OCI-LY7 (cell line): ENCODE data around the gene ACER3. TPM values are rescaled to one million over a fixed set of nuclear protein-coding genes. Genes with fewer than 3 reads are reported as not detected.
A peak's percentile ranks its signal among the peaks of the same experiment; 100 is the strongest.

Experiments
- Bru-seq: library from RNA; stranded (reverse); fragments of 400-500 nt; gene quantifications from one replicate; lab custom pipeline; 2021; lab: Mats Ljungman, UMichigan
- BruChase-seq, 2 experiments: library from RNA; stranded (reverse); fragments of 400-500 nt; gene quantifications; one replicate each; lab custom pipeline; 2021; lab: Mats Ljungman, UMichigan
- BruUV-seq: library from RNA; stranded (reverse); fragments of 400-500 nt; replicated peaks from 2 replicates; lab custom pipeline; 2021; lab: Mats Ljungman, UMichigan
- CTCF ChIA-PET: fragments of 300-600 bp; sonication (Branson Sonifier 250); formaldehyde crosslinking; loops from one replicate; lab custom pipeline; 2022; ENCODE audit warnings: antibody characterized with exemption; ENCODE audit not compliant: unreplicated experiment; lab: Charles Lee
- POLR2A ChIA-PET: fragments of 300-600 bp; sonication (Branson Sonifier 250); formaldehyde crosslinking; loops from one replicate; lab custom pipeline; 2022; ENCODE audit warnings: antibody characterized with exemption; lab: Charles Lee
- DNase-seq: peaks from one replicate; pipeline ENCODE4 v3.0.0-alpha.2; 2015; ENCODE audit warnings: low spot score
- H2AFZ ChIP-seq: fragments of 200-600 bp; sonication (generic), shearing (Covaris generic); 2 replicates; pipeline ENCODE4 v1.6.1; 2014; ENCODE audit warnings: mild to moderate bottlenecking, antibody characterized with exemption, low read length, moderate library complexity
- H3K27ac ChIP-seq: fragments of 200-600 bp; sonication (generic); 2 replicates; pipeline ENCODE4 v1.5.1; 2014; ENCODE audit warnings: mixed run types, low read depth, mild to moderate bottlenecking, moderate library complexity, low read length, inconsistent platforms; ENCODE audit not compliant: poor library complexity, severe bottlenecking
- H3K36me3 ChIP-seq: fragments of 200-600 bp; sonication (generic); 2 replicates; pipeline ENCODE4 v1.6.1; 2014; ENCODE audit warnings: mild to moderate bottlenecking, antibody characterized with exemption, low read length, moderate library complexity, mixed read lengths; ENCODE audit not compliant: insufficient read depth
- H3K4me1 ChIP-seq: fragments of 200-600 bp; sonication (generic); 2 replicates; pipeline ENCODE4 v1.5.1; 2014; ENCODE audit warnings: mild to moderate bottlenecking, low read length; ENCODE audit not compliant: insufficient read depth, poor library complexity, severe bottlenecking
- H3K4me2 ChIP-seq: fragments of 200-600 bp; sonication (generic); 2 replicates; pipeline ENCODE4 v1.6.1; 2014; ENCODE audit warnings: mild to moderate bottlenecking, low read length
- H3K4me3 ChIP-seq: fragments of 200-600 bp; sonication (generic); 2 replicates; pipeline ENCODE4 v1.5.1; 2014; ENCODE audit warnings: mild to moderate bottlenecking, low read depth, low read length; ENCODE audit not compliant: poor library complexity, severe bottlenecking
- H3K79me2 ChIP-seq: fragments of 200-600 bp; sonication (generic); 2 replicates; pipeline ENCODE4 v1.6.1; 2016; ENCODE audit warnings: low read depth, mild to moderate bottlenecking, low read length, moderate library complexity, mixed read lengths; ENCODE audit not compliant: insufficient read depth
- H3K9me2 ChIP-seq: fragments of 200-600 bp; sonication (generic); 2 replicates; pipeline ENCODE4 v1.6.1; 2016; ENCODE audit warnings: mild to moderate bottlenecking, low read length, mixed read lengths; ENCODE audit not compliant: insufficient read depth
- H3K9me3 ChIP-seq: fragments of 200-600 bp; sonication (generic); 2 replicates; pipeline ENCODE4 v1.6.1; 2014; ENCODE audit warnings: mild to moderate bottlenecking, mixed run types, low read length, mixed read lengths
- H4K20me1 ChIP-seq: fragments of 200-600 bp; sonication (generic); 2 replicates; pipeline ENCODE4 v1.6.1; 2014; ENCODE audit warnings: mild to moderate bottlenecking, antibody characterized with exemption, low read length, moderate library complexity, mixed read lengths; ENCODE audit not compliant: insufficient read depth
- CTCF ChIP-seq: fragments of 200-600 bp; sonication (generic); conservative IDR thresholded peaks from 2 replicates; pipeline ENCODE4 v1.5.1; 2014; ENCODE audit warnings: mild to moderate bottlenecking, antibody characterized with exemption, low read length, moderate library complexity, mixed read lengths
- EZH2phosphoT487 ChIP-seq: fragments of 200-600 bp; sonication (generic); IDR thresholded peaks from 2 replicates; pipeline ENCODE4 v1.6.1; 2018; ENCODE audit warnings: low read depth, borderline replicate concordance, mild to moderate bottlenecking, mixed run types, antibody characterized with exemption, low read length, moderate library complexity, mixed read lengths
- intact Hi-C: fragments of 100-400 bp; cut with micrococcal nuclease; formaldehyde crosslinking; loops from one replicate; pipeline ENCODE4 v1.10.0; 2022; ENCODE audit not compliant: unreplicated experiment
- long read RNA-seq: library from polyadenylated mRNA; stranded (forward); transcript quantifications from one replicate; pipeline ENCODE4 v2.0.0, GENCODE V29; 2022
- total RNA-seq, 2 experiments: library from RNA; depleted of rRNA in 1 of 2; stranded (reverse); fragments of >200 nt in 1 of 2; shearing (Covaris generic) in 1 of 2; gene quantifications; 2 replicates each; pipeline ENCODE4 v1.2.3, GENCODE V29; 2014 to 2022

ACER3 gene
- total RNA-seq (2014; rRNA removed; shearing (Covaris generic)) (3.0 and 3.8 TPM in 2 replicates), total RNA-seq (2022) (10.1 and 12.2 TPM in 2 replicates), Bru-seq, nascent RNA (percentile 63 among the genes with signal in this experiment), BruChase-seq, experiment 1, labeled RNA remaining after a 6-hour chase (percentile 62 among the genes with signal in this experiment), BruChase-seq, experiment 2, labeled RNA remaining after a 2-hour chase (percentile 59 among the genes with signal in this experiment)
- long read RNA-seq, full-length matches to known transcripts, result 8 of 14 reads
- long read RNA-seq, partial matches to known transcripts, result 1 of 14 reads
- long read RNA-seq, other reads (novel, unspliced or antisense), result 5 of 14 reads

DNA sequence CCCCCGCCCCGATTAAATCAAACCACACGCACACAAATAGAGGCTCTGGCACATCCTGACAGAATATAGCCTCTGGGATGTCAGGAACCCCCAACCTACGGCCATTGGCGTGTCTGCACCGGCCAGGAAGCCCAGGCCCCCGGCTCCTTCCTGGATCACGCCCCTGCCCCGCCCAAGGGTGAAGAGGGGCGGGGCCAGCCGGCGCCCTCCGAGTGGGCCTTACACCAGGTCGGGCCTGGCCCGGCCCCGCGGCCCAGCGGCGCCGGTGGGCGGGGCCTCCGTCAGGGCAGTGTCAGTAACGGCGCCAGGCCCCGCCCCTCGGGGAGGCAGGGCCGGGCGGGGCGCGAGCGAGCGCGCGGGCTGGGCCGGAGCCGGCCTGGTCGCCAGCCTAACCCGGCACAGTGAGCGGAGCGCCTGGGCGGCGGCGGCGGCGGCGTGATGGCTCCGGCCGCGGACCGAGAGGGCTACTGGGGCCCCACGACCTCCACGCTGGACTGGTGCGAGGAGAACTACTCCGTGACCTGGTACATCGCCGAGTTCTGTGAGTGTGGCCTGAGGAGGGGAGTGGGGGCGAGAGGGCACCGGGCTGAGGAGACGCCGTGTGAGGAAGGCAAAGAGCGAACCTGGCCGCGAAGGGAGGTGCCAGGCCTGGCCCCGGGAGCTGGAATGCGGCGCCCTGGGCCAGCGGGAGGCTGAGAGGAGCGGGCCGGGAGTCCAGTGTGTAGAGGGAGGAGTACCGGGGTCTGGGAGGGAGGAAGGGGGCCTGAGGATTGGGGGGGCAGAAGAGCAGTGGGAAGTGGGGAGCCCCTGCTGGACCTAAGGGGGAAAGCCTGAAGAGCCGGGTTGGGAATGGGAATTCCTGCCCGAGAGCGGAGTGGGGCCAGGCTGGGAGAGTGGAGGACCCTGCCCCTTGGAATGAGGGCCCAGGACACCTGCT, at the start of gene ACER3:
Gene ACER3 (plus strand): TSS at position 380 of the 937 bp plus-strand sequence. CDS start 59 bp downstream, at position 439.
- no peak for TF ChIP-seq EZH2phosphoT487
- TF ChIP-seq CTCF, result no peak
- Histone ChIP-seq H3K9me2 (no peaks in the 10 kb centered on the region), H3K4me2 (peak within 1 kb of the TSS; percentile 83), H3K4me3 (peak within 1 kb of the TSS; percentile 72), H3K79me2 (no peaks in the 10 kb centered on the region), H3K4me1 (peaks cover 14% of the 10 kb centered on the region), H4K20me1 (no peaks in the 10 kb centered on the region), H2AFZ (peak within 1 kb of the TSS; percentile 100), H3K9me3 (no peaks in the 10 kb centered on the region), H3K27ac (no peak within 1 kb of the TSS), H3K36me3 (no peaks in the 10 kb centered on the region)
- CTCF ChIA-PET, result interaction anchor here (0.6 kb wide), 1 partner anchor 234 kb away, joined by 4 read pairs; no protein-coding TSS in a partner anchor
- DNase-seq, result peak; percentile 97
- no TSS peak for BruUV-seq
- intact Hi-C loops, result loop anchor here (1.0 to 5.0 kb wide), 2 partner anchors 61 to 626 kb away; no protein-coding TSS in a partner anchor
- POLR2A ChIA-PET, result interaction anchor here (1.0 kb wide), 1 partner anchor 9 kb away, joined by 4 read pairs; no protein-coding TSS in a partner anchor

GRCh38 chr11:76811259-76811658, 49.5 kb upstream of the ACER3 start:
- intact Hi-C loops, result no loop called here
- CTCF ChIA-PET, result interaction anchor here (1.3 kb wide), 1 partner anchor 108 kb away, joined by 3 read pairs; no protein-coding TSS in a partner anchor
- Histone ChIP-seq H3K9me2 (no peaks in the 10 kb centered on the region), H3K4me1 (no peaks in the 10 kb centered on the region), H2AFZ (no peak overlapping the region), H3K27ac (no peak overlapping the region), H3K36me3 (no peaks in the 10 kb centered on the region), H3K4me2 (no peak overlapping the region), H3K4me3 (no peak overlapping the region), H3K9me3 (peaks cover 10% of the 10 kb centered on the region; the same call in 1 of the 2 replicates), H4K20me1 (no peaks in the 10 kb centered on the region), H3K79me2 (no peaks in the 10 kb centered on the region)
- POLR2A ChIA-PET, result interaction anchor here (0.6 to 0.7 kb wide), 4 partner anchors 66 to 361 kb away, joined by 3 to 6 read pairs (median 4); no protein-coding TSS in a partner anchor
- no peak for TF ChIP-seq EZH2phosphoT487
- no peak for TF ChIP-seq CTCF
- DNase-seq, result no peak
- no TSS peak for BruUV-seq
